Kidney glomerular epithelial cell (primary cell): ENCODE results near the gene TMEFF2.
A peak's percentile ranks its signal among the peaks of the same experiment; 100 is the strongest.

ENCODE experiments used
- DNase-seq: peaks from one replicate; lab custom pipeline; 2025; lab: John Stamatoyannopoulos, UW

TMEFF2 gene

GRCh38 chr2:192010073-192010472, 184.7 kb downstream of the TMEFF2 start:
- no peak for DNase-seq

GRCh38 chr2:192007581-192008228, 187.0 kb downstream of the TMEFF2 start:
- no peak for DNase-seq

GRCh38 chr2:192005211-192005610, 189.5 kb downstream of the TMEFF2 start:
- DNase-seq: no peak

- DNase-seq: no peak
Measured at GRCh38 chr2:192004188-192004963, 190.4 kb downstream of the TMEFF2 start.

- DNase-seq: no peak
Measured at GRCh38 chr2:192002418-192002817, 192.3 kb downstream of the TMEFF2 start.

- DNase-seq: no peak
Measured at GRCh38 chr2:192000196-192000980, 194.3 kb downstream of the TMEFF2 start.

GRCh38 chr2:191999101-191999841, 195.5 kb downstream of the TMEFF2 start:
- no peak for DNase-seq

GRCh38 chr2:191995285-191995684, 199.4 kb downstream of the TMEFF2 start:
- DNase-seq: no peak

GRCh38 chr2:191994749-191995148, 200.0 kb downstream of the TMEFF2 start:
- DNase-seq: no peak

GRCh38 chr2:191991442-191991841, 203.3 kb downstream of the TMEFF2 start:
- DNase-seq: no peak

- peak; percentile 1 for DNase-seq
Measured at GRCh38 chr2:191985740-191986139, 209.0 kb downstream of the TMEFF2 start.

GRCh38 chr2:191983591-191983990, 211.1 kb downstream of the TMEFF2 start:
- DNase-seq: no peak

GRCh38 chr2:191983186-191983585, 211.5 kb downstream of the TMEFF2 start:
- peak; percentile 2 for DNase-seq

GRCh38 chr2:191981706-191982105, 213.0 kb downstream of the TMEFF2 start:
- DNase-seq: no peak

GRCh38 chr2:191980483-191980882, 214.2 kb downstream of the TMEFF2 start:
- no peak for DNase-seq

- DNase-seq: no peak
Measured at GRCh38 chr2:191979221-191979730, 215.5 kb downstream of the TMEFF2 start.

- DNase-seq: no peak
Measured at GRCh38 chr2:191977754-191978153, 217.0 kb downstream of the TMEFF2 start.

- peak; percentile 88 for DNase-seq
Measured at GRCh38 chr2:191976436-191976835, 218.3 kb downstream of the TMEFF2 start.

GRCh38 chr2:191974676-191975075, 220.1 kb downstream of the TMEFF2 start:
- no peak for DNase-seq

- no peak for DNase-seq
Measured at GRCh38 chr2:191970867-191971266, 223.9 kb downstream of the TMEFF2 start.

GRCh38 chr2:191968120-191968519, 226.6 kb downstream of the TMEFF2 start:
- DNase-seq: no peak

- no peak for DNase-seq
Measured at GRCh38 chr2:191965733-191966132, 229.0 kb downstream of the TMEFF2 start.
